IMR-90 (cell line): ENCODE data around the gene NELL1. TPM values are rescaled to one million over a fixed set of nuclear protein-coding genes. Genes with fewer than 3 reads are reported as not detected.

ENCODE experiments used
- ATAC-seq: fragments of 200-7000 bp; cut with Tn5 transposase; 2 replicates; pipeline ENCODE4 v1.9.1; 2020; ENCODE audit warnings: low read depth, mild to moderate bottlenecking, moderate library complexity
- BruUV-seq: library from RNA; stranded (reverse); fragments of 400-500 nt; replicated peaks from 2 replicates; lab custom pipeline; 2021; lab: Mats Ljungman, UMichigan
- CTCF ChIA-PET: fragments of 300-600 bp; formaldehyde crosslinking; extraction: SDS; loops from one replicate; lab custom pipeline; 2021; ENCODE audit warnings: antibody characterized with exemption; lab: Yijun Ruan, JAX
- POLR2A ChIA-PET: fragments of 300-600 bp; sonication (Branson Sonifier 250); formaldehyde crosslinking; loops from one replicate; lab custom pipeline; 2022; ENCODE audit warnings: antibody characterized with exemption; ENCODE audit not compliant: unreplicated experiment; lab: Charles Lee
- DNase-seq: peaks from one replicate; pipeline ENCODE4 v3.0.0; 2013
- H2AFZ ChIP-seq: replicated peaks from 2 replicates; pipeline ENCODE3; 2013; ENCODE audit warnings: low read length, mild to moderate bottlenecking; ENCODE audit not compliant: poor library complexity
- H2AK5ac ChIP-seq: 2 replicates; pipeline ENCODE4 v1.6.1; 2013; ENCODE audit warnings: low read depth, low read length, inconsistent platforms
- H2AK9ac ChIP-seq: replicated peaks from 2 replicates; pipeline ENCODE3; 2013; ENCODE audit warnings: mild to moderate bottlenecking, low read depth, low read length, moderate library complexity; ENCODE audit not compliant: poor library complexity
- H2BK120ac ChIP-seq: 2 replicates; pipeline ENCODE4 v1.6.1; 2013; ENCODE audit warnings: low read depth, low read length, inconsistent platforms
- H2BK15ac ChIP-seq: 3 replicates; pipeline ENCODE4 v1.6.1; 2013; ENCODE audit warnings: low read depth, low read length, inconsistent platforms
- H2BK20ac ChIP-seq: 2 replicates; pipeline ENCODE4 v1.6.1; 2013; ENCODE audit warnings: low read depth, mild to moderate bottlenecking, inconsistent platforms, low read length, moderate library complexity
- H2BK5ac ChIP-seq: 2 replicates; pipeline ENCODE4 v1.6.1; 2013; ENCODE audit warnings: mild to moderate bottlenecking, low read depth, low read length, inconsistent platforms; ENCODE audit not compliant: poor library complexity, severe bottlenecking
- H3K14ac ChIP-seq: replicated peaks from 2 replicates; pipeline ENCODE4 v1.6.1; 2013; ENCODE audit warnings: low read depth, low read length, inconsistent platforms
- H3K18ac ChIP-seq: 2 replicates; pipeline ENCODE4 v1.6.1; 2013; ENCODE audit warnings: low read depth, low read length, control low read depth
- H3K23ac ChIP-seq: 2 replicates; pipeline ENCODE4 v1.6.1; 2013; ENCODE audit warnings: low read depth, low read length, inconsistent platforms
- H3K27ac ChIP-seq: 2 replicates; pipeline ENCODE4 v1.5.1; 2013; ENCODE audit warnings: mild to moderate bottlenecking, control low read depth, low read length; ENCODE audit not compliant: insufficient read depth
- H3K27me3 ChIP-seq: 2 replicates; pipeline ENCODE4 v1.6.1; 2013; ENCODE audit warnings: low read length; ENCODE audit not compliant: control insufficient read depth, insufficient read depth
- H3K36me3 ChIP-seq: 2 replicates; pipeline ENCODE4 v1.6.1; 2013; ENCODE audit warnings: low read length, mixed read lengths; ENCODE audit not compliant: control insufficient read depth, insufficient read depth
- H3K4ac ChIP-seq: 2 replicates; pipeline ENCODE4 v1.6.1; 2013; ENCODE audit warnings: low read depth, low read length, inconsistent platforms
- H3K4me1 ChIP-seq: 2 replicates; pipeline ENCODE4 v1.6.1; 2013; ENCODE audit warnings: low read length, mixed read lengths; ENCODE audit not compliant: control insufficient read depth, insufficient read depth
- H3K4me2 ChIP-seq: 2 replicates; pipeline ENCODE4 v1.6.1; 2013; ENCODE audit warnings: low read depth, mild to moderate bottlenecking, control low read depth, low read length, moderate library complexity
- H3K4me3 ChIP-seq: 2 replicates; pipeline ENCODE4 v1.5.1; 2013; ENCODE audit warnings: low read depth, mild to moderate bottlenecking, control low read depth, low read length, moderate library complexity; ENCODE audit not compliant: insufficient read depth
- H3K56ac ChIP-seq: 2 replicates; pipeline ENCODE4 v1.6.1; 2013; ENCODE audit warnings: low read length, inconsistent platforms; ENCODE audit not compliant: insufficient read depth; ENCODE audit errors: extremely low read depth
- H3K79me1 ChIP-seq, 2 experiments: 2 replicates each; pipeline ENCODE4 v1.6.1; 2013; ENCODE audit warnings: low read length in 2 of 2, inconsistent platforms in 1 of 2, low read depth in 1 of 2
- H3K9ac ChIP-seq: 2 replicates; pipeline ENCODE4 v1.6.1; 2013; ENCODE audit warnings: low read depth, low read length, control low read depth
- H3K9me1 ChIP-seq: 2 replicates; pipeline ENCODE4 v1.6.1; 2013; ENCODE audit warnings: low read length, inconsistent platforms; ENCODE audit not compliant: insufficient read depth
- H3K9me3 ChIP-seq: 2 replicates; pipeline ENCODE4 v1.6.1; 2013; ENCODE audit warnings: low read length; ENCODE audit not compliant: control insufficient read depth, insufficient read depth
- H4K20me1 ChIP-seq: 2 replicates; pipeline ENCODE4 v1.6.1; 2013; ENCODE audit warnings: low read length, inconsistent platforms; ENCODE audit not compliant: insufficient read depth
- H4K5ac ChIP-seq: 2 replicates; pipeline ENCODE4 v1.6.1; 2013; ENCODE audit warnings: mild to moderate bottlenecking, low read depth, low read length, control low read depth
- H4K8ac ChIP-seq, 2 experiments: 2 replicates each; pipeline ENCODE4 v1.6.1; 2013; ENCODE audit warnings: low read depth in 2 of 2, low read length in 2 of 2, control low read depth in 1 of 2, inconsistent platforms in 1 of 2
- H4K91ac ChIP-seq: 2 replicates; pipeline ENCODE4 v1.6.1; 2013; ENCODE audit warnings: low read depth, low read length, inconsistent platforms; ENCODE audit not compliant: insufficient read depth
- CEBPB ChIP-seq: IDR thresholded peaks from 2 replicates; pipeline ENCODE4 v1.6.1; 2012; ENCODE audit warnings: low read depth, low read length, improper control_type of control experiment
- CHD1 ChIP-seq: IDR thresholded peaks from 2 replicates; pipeline ENCODE4 v1.6.1; 2012; ENCODE audit warnings: low read depth, low read length, improper control_type of control experiment
- FOS ChIP-seq: fragments of 150-350 bp; IDR thresholded peaks from 2 replicates; pipeline ENCODE4 v1.6.1; 2016; ENCODE audit warnings: low read depth, low read length
- MAFK ChIP-seq: IDR thresholded peaks from 2 replicates; pipeline ENCODE4 v1.6.1; 2012; ENCODE audit warnings: low read depth, low read length, improper control_type of control experiment
- dilution Hi-C: fragments of 300-500 bp; cut with HindIII; formaldehyde crosslinking; loops from one replicate; pipeline ENCODE4 v1.14.3; 2018; ENCODE audit warnings: low sequenced_read_pairs; ENCODE audit not compliant: unreplicated experiment
- in situ Hi-C: fragments of 300-500 bp; cut with MboI; formaldehyde crosslinking; loops from 3 replicates; pipeline ENCODE4 v1.14.3; 2019; ENCODE audit warnings: low sequenced_read_pairs, inconsistent platforms, mixed read lengths
- intact Hi-C: fragments of 100-400 bp; cut with micrococcal nuclease; formaldehyde crosslinking; loops from 2 replicates; pipeline ENCODE4 v1.10.0; 2022
- polyA plus RNA-seq, 3 experiments: library from polyadenylated mRNA; depleted of rRNA; stranded (reverse); fragments of >200 nt; gene quantifications; 2 replicates each; pipeline ENCODE4 v1.2.3, GENCODE V29; 2012; ENCODE audit warnings: low replicate concordance in 1 of 3
- total RNA-seq: library from RNA; depleted of rRNA; stranded (reverse); fragments of >200 nt; gene quantifications from 2 replicates; pipeline ENCODE4 v1.2.3, GENCODE V29; 2012
- TF ChIP-seq, protein P1 (sequence below): fragments of 150-350 bp; IDR thresholded peaks from 2 replicates; pipeline ENCODE4 v1.6.1; 2017; ENCODE audit warnings: mild to moderate bottlenecking, antibody characterized with exemption, low read length, low read depth
- TF ChIP-seq, protein P2 (sequence below): fragments of 150-350 bp; IDR thresholded peaks from 2 replicates; pipeline ENCODE4 v1.6.1; 2016; ENCODE audit warnings: low read depth, mild to moderate bottlenecking, low read length, moderate library complexity, borderline replicate concordance
- TF ChIP-seq, protein P3 (sequence below): conservative IDR thresholded peaks from 2 replicates; pipeline ENCODE4 v1.5.1; 2012; ENCODE audit warnings: mild to moderate bottlenecking, low read depth, low read length, improper control_type of control experiment

Gene NELL1
- total and polyA plus RNA-seq, 2 of the 4 experiments (the other 2 are of a cell fraction), result not detected

- H3K9me1 ChIP-seq, result no peaks in the 10 kb centered on the region
- no peak overlapping the region for H3K23ac ChIP-seq
- DNase-seq, result no peak
- no peaks in the 10 kb centered on the region for H3K4me1 ChIP-seq
- H4K20me1 ChIP-seq, result no peaks in the 10 kb centered on the region
- no peak overlapping the region for H3K9ac ChIP-seq
- no peak overlapping the region for H2BK15ac ChIP-seq
- H3K56ac ChIP-seq, result no peak overlapping the region
- H2AK9ac ChIP-seq, result no peak overlapping the region
- dilution Hi-C loops (no loop called here), intact Hi-C loops (no loop called here), in situ Hi-C loops (no loop called here)
- no peak overlapping the region for H2BK20ac ChIP-seq
- H3K9me3 ChIP-seq, result peaks cover 5% of the 10 kb centered on the region
- no peak overlapping the region for H2BK5ac ChIP-seq
- no peak overlapping the region for H3K4ac ChIP-seq
- no peak overlapping the region for H4K5ac ChIP-seq
- POLR2A ChIA-PET, result no interaction called here
- H3K18ac ChIP-seq, result no peak overlapping the region
- no TSS peak for BruUV-seq
- no peak overlapping the region for H2AFZ ChIP-seq
- TF ChIP-seq CHD1 (no peak), MAFK (no peak), CEBPB (no peak), FOS (no peak)
- TF ChIP-seq, protein P1, sequence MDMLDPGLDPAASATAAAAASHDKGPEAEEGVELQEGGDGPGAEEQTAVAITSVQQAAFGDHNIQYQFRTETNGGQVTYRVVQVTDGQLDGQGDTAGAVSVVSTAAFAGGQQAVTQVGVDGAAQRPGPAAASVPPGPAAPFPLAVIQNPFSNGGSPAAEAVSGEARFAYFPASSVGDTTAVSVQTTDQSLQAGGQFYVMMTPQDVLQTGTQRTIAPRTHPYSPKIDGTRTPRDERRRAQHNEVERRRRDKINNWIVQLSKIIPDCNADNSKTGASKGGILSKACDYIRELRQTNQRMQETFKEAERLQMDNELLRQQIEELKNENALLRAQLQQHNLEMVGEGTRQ, result no peak
- TF ChIP-seq, protein P2, sequence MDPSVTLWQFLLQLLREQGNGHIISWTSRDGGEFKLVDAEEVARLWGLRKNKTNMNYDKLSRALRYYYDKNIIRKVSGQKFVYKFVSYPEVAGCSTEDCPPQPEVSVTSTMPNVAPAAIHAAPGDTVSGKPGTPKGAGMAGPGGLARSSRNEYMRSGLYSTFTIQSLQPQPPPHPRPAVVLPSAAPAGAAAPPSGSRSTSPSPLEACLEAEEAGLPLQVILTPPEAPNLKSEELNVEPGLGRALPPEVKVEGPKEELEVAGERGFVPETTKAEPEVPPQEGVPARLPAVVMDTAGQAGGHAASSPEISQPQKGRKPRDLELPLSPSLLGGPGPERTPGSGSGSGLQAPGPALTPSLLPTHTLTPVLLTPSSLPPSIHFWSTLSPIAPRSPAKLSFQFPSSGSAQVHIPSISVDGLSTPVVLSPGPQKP, result no peak
- TF ChIP-seq, protein P3, sequence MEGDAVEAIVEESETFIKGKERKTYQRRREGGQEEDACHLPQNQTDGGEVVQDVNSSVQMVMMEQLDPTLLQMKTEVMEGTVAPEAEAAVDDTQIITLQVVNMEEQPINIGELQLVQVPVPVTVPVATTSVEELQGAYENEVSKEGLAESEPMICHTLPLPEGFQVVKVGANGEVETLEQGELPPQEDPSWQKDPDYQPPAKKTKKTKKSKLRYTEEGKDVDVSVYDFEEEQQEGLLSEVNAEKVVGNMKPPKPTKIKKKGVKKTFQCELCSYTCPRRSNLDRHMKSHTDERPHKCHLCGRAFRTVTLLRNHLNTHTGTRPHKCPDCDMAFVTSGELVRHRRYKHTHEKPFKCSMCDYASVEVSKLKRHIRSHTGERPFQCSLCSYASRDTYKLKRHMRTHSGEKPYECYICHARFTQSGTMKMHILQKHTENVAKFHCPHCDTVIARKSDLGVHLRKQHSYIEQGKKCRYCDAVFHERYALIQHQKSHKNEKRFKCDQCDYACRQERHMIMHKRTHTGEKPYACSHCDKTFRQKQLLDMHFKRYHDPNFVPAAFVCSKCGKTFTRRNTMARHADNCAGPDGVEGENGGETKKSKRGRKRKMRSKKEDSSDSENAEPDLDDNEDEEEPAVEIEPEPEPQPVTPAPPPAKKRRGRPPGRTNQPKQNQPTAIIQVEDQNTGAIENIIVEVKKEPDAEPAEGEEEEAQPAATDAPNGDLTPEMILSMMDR, result no peak
- no peaks in the 10 kb centered on the region for H3K27me3 ChIP-seq
- H3K14ac ChIP-seq, result no peak overlapping the region
- CTCF ChIA-PET, result interaction anchor here (0.6 kb wide), 1 partner anchor 10 kb away, joined by 5 read pairs; no protein-coding TSS in a partner anchor
- no peak overlapping the region for H2BK120ac ChIP-seq
- no peak overlapping the region for H4K8ac ChIP-seq
- no peak overlapping the region for H3K4me2 ChIP-seq
- no peak overlapping the region for H3K27ac ChIP-seq
- H3K4me3 ChIP-seq, result no peak overlapping the region
- H3K79me1 ChIP-seq, result no peaks in the 10 kb centered on the region
- H3K36me3 ChIP-seq, result no peaks in the 10 kb centered on the region
- H2AK5ac ChIP-seq, result no peak overlapping the region
- no peak overlapping the region for H4K91ac ChIP-seq
- ATAC-seq, result no peak
Observed at GRCh38 chr11:21038801-21039200, 369.4 kb downstream of the NELL1 start.
